Ovary (tissue), 9 donors: Measurements from ENCODE around the gene FOXO6. TPM values are rescaled to one million over a fixed set of nuclear protein-coding genes. Genes with fewer than 3 reads are reported as not detected.

Experiments
- DNase-seq, 5 donors: peaks; one replicate each; pipeline ENCODE4 v3.0.0-alpha.2; 2019 to 2020
- H3K27ac ChIP-seq, 2 donors: fragments of 200-600 bp; one replicate each; pipeline versions ENCODE4 v1.5.1 to v1.8.0; 2019 to 2022
- H3K27me3 ChIP-seq: fragments of 200-600 bp; one replicate; pipeline ENCODE4 v1.8.0; 2022
- H3K36me3 ChIP-seq: fragments of 200-600 bp; sonication (generic); one replicate; pipeline ENCODE4 v1.5.1; 2019
- H3K4me1 ChIP-seq: one replicate; pipeline ENCODE4 v1.8.1; 2013; ENCODE audit warnings: mild to moderate bottlenecking, moderate library complexity; ENCODE audit not compliant: insufficient read depth
- H3K4me3 ChIP-seq: fragments of 200-600 bp; sonication (generic); one replicate; pipeline ENCODE4 v1.5.1; 2017
- H3K9me3 ChIP-seq, 2 donors: fragments of 200-600 bp in 1 of 2; sonication (generic) in 1 of 2; one replicate each; pipeline versions ENCODE4 v1.5.1 to v1.8.1; 2013 to 2019; ENCODE audit warnings: mild to moderate bottlenecking in 1 of 2, moderate library complexity in 1 of 2
- CTCF ChIP-seq, 3 donors: fragments of 450-650 bp in 2 of 3; fragments of 200-600 bp in 1 of 3; IDR thresholded peaks; one replicate each; pipeline versions ENCODE4 v1.5.1 to v1.8.0; 2016 to 2022; ENCODE audit warnings: antibody characterized with exemption in 3 of 3, mild to moderate bottlenecking in 1 of 3
- EP300 ChIP-seq: sonication (generic); formaldehyde crosslinking; IDR thresholded peaks from one replicate; pipeline ENCODE4 v1.6.1; 2017; ENCODE audit warnings: antibody characterized with exemption
- POLR2A ChIP-seq: fragments of 450-650 bp; IDR thresholded peaks from one replicate; pipeline ENCODE4 v1.6.1; 2017; ENCODE audit warnings: antibody characterized with exemption, mild to moderate bottlenecking, moderate library complexity
- WGBS, 3 donors: extraction: QIAGEN DNeasy Blood & Tissue Kit in 1 of 3; methylation state at CpG; one replicate each; pipeline versions ENCODE4 v1.1.5 to v1.1.7; 2013 to 2017; 5-methylcytosine and 5-hydroxymethylcytosine counted together
- intact Hi-C, 4 donors: fragments of 100-400 bp; cut with DNase I; formaldehyde crosslinking; loops; one replicate each; pipeline versions ENCODE4 v1.11.0 to v1.15.1; 2022 to 2023
- polyA plus RNA-seq, 2 donors: library from polyadenylated mRNA; stranded (reverse); fragments of 200-250 nt in 1 of 2; fragments of 350-450 nt in 1 of 2; fragmentation: Illumina TruSeq in 1 of 2; extraction: RNeasy Lipid Tissue Mini Kit (QIAGEN cat#74804) in 1 of 2; gene quantifications; one replicate each; pipeline ENCODE4 v1.2.3, GENCODE V29; 2013 to 2014
- total RNA-seq, 7 donors: library from RNA; depleted of rRNA in 2 of 7; stranded (reverse); fragments of >200 nt in 2 of 7; fragmentation: NEBNext Ultra II Directional in 3 of 7; extraction: Animal tissue kit (Norgen Biotek cat#: 25700) in 3 of 7; gene quantifications; one replicate each; pipeline versions ENCODE4 v1.1.0 to v1.2.4, GENCODE V29; 2016 to 2023
- donor health status: DM: no; HTN: no; CAD: no; lungs with moderate emphysema.
- donor health status: DM: no; HTN: no; CAD: no.
- donor health status: Bipolar disorder and iron deficiency.
- donor health status: DM: yes; HTN: yes; CAD: no.
- donor health status: DM: no; HTN: no; CAD: no.
- donor health status: DM: yes; HTN: yes; CAD: no.

The FOXO6 gene
- total and polyA plus RNA-seq, 9 donors, result 0.90 to 18.9 (median 6.1) TPM

DNA sequence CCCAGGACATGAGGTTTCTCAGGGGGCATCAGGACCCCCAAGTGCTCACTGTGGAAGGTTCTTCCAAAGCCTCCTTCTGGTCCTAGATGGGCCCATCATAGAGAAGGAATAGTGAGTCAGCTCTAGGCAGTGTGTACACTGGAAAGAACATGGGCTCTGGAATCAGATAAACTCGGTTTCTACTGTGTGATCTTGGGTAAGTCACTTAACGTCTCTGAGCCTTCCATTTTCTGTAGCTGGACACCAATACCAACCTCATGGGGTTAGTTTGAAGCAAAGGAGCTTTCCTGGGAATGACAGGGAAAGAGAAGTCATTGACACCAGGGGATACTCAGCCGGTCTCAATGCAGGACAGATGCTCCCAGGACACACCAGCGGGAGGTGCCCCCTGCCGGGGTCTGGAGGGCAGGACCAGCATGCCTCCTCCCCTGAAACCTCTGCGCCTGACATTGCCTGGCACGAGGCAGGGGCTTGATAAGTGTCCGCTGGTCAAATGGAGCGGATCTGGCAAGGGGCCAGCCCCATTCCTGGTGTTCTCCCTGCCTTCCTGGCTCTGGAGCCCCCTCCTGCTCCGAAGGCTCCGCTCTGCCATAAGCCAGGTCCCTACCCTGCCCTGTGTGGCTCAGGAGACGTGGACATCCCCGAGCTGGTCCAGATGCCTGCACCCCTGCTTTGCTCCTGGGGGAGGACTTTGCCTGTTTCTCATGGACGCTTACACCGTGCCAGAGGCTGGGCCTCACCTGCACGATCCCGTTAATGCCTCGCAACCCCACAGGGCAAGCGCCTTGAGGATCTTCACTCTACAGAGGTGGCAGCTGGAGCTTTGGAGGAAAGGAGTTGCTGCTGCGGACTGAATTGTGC is 70.5 kb downstream of the FOXO6 start:
- no peak overlapping the region for H3K4me3 ChIP-seq
- intact Hi-C loops, result no loop called here
- H3K27me3 ChIP-seq, result no peaks in the 10 kb centered on the region
- no peaks in the 10 kb centered on the region for H3K36me3 ChIP-seq
- DNase-seq, result peak; percentile 38 to 69 (median 54)
- H3K27ac ChIP-seq, result no peak overlapping the region
- TF ChIP-seq EP300, result no peak
- no peak for TF ChIP-seq CTCF (IDR thresholded peaks at IDR 0.05)
- TF ChIP-seq POLR2A, result no peak
- no peaks in the 10 kb centered on the region for H3K9me3 ChIP-seq
- H3K4me1 ChIP-seq, result peaks cover 12% of the 10 kb centered on the region
- WGBS, 3 donors, result 70 to 81% (median 70%) methylated on average over 20 of the region's 20 CpGs

Other genes starting within 250 kb of the FOXO6 start
- 10 to 100 TPM; 33.4 to 80.2 (median 53.2) TPM for gene SCMH1, start 119.1 kb upstream of the FOXO6 start, total RNA-seq
- gene SCMH1, start 119.1 kb upstream of the FOXO6 start, polyA plus RNA-seq, result 10 to 100 TPM; 32.8 to 44.8 TPM
- gene EDN2, start 123.2 kb downstream of the FOXO6 start, total RNA-seq, result 10 to 100 TPM in 1 of 7 donors, 1 to 10 TPM in 1, under 1 TPM in 3, not detected in 2; 0.20 to 24.8 (median 0.36) TPM
- gene EDN2, start 123.2 kb downstream of the FOXO6 start, polyA plus RNA-seq, result not detected